Ectodermal cell (in vitro differentiated cells): ENCODE results near the gene FXR2.
"Not testable (repeated sequence)": the region's sequence is repeated elsewhere in the genome, so short reads cannot be mapped to it uniquely, and the experiment has no call there.

Source experiments
- H3K27ac ChIP-seq: 2 replicates; pipeline ENCODE4 v1.7.0; 2013; ENCODE audit warnings: mild to moderate bottlenecking, low read depth, low read length; ENCODE audit not compliant: insufficient read depth, poor library complexity, severe bottlenecking
- H3K27me3 ChIP-seq: 2 replicates; pipeline ENCODE4 v1.7.0; 2013; ENCODE audit warnings: mild to moderate bottlenecking, low read length; ENCODE audit not compliant: insufficient read depth, control insufficient read depth, poor library complexity, severe bottlenecking
- H3K36me3 ChIP-seq: one replicate; pipeline ENCODE4 v1.7.0; 2013; ENCODE audit warnings: low read length; ENCODE audit not compliant: control insufficient read depth, insufficient read depth
- H3K4me1 ChIP-seq: one replicate; pipeline ENCODE4 v1.7.0; 2013; ENCODE audit warnings: low read length; ENCODE audit not compliant: control insufficient read depth, insufficient read depth
- H3K4me3 ChIP-seq: 2 replicates; pipeline ENCODE4 v1.7.0; 2013; ENCODE audit warnings: low read depth, low read length, control low read depth; ENCODE audit not compliant: insufficient read depth
- H3K9me3 ChIP-seq: 2 replicates; pipeline ENCODE4 v1.7.0; 2013; ENCODE audit warnings: mild to moderate bottlenecking, low read length, moderate library complexity; ENCODE audit not compliant: control insufficient read depth
- WGBS, 2 experiments: methylation state at CpG; one replicate each; pipeline ENCODE4 v1.1.7; 2013; ENCODE audit warnings: missing lambda C conversion rate in 2 of 2; 5-methylcytosine and 5-hydroxymethylcytosine counted together

FXR2 gene

GRCh38 chr17:7647018-7647417 lies 32.3 kb upstream of the FXR2 start:
- 88 to 95% methylated on average over 3 to 4 of the region's 4 CpGs for WGBS, 2 experiments
- Histone ChIP-seq H3K9me3 (no peaks in the 10 kb centered on the region), H3K27ac (no peak overlapping the region), H3K27me3 (peaks cover 12% of the 10 kb centered on the region), H3K4me3 (no peak overlapping the region), H3K4me1 (peaks cover 4% of the 10 kb centered on the region), H3K36me3 (no peaks in the 10 kb centered on the region)

GRCh38 chr17:7646457-7646856 lies 31.8 kb upstream of the FXR2 start:
- Histone ChIP-seq H3K27me3 (peaks cover 7% of the 10 kb centered on the region), H3K36me3 (no peaks in the 10 kb centered on the region), H3K9me3 (no peaks in the 10 kb centered on the region), H3K27ac (no peak overlapping the region), H3K4me3 (no peak overlapping the region), H3K4me1 (peaks cover 4% of the 10 kb centered on the region)
- 85 to 89% methylated on average over 9 of the region's 9 CpGs for WGBS, 2 experiments

- Histone ChIP-seq H3K4me3 (no peak overlapping the region), H3K9me3 (no peaks in the 10 kb centered on the region), H3K27ac (no peak overlapping the region), H3K4me1 (no peaks in the 10 kb centered on the region), H3K36me3 (no peaks in the 10 kb centered on the region), H3K27me3 (no peaks in the 10 kb centered on the region)
- WGBS, 2 experiments: 93 to 94% methylated on average over 4 of the region's 4 CpGs
These were observed 30.1 kb upstream of the FXR2 start for GRCh38 chr17:7644775-7645174.

- not testable (repeated sequence) for H3K4me3 ChIP-seq, H3K4me1 ChIP-seq, H3K27me3 ChIP-seq, H3K27ac ChIP-seq, H3K36me3 ChIP-seq, H3K9me3 ChIP-seq
- 82 to 87% methylated on average over 7 of the region's 7 CpGs for WGBS, 2 experiments
These were observed 26.9 kb upstream of the FXR2 start for GRCh38 chr17:7641635-7642034.

GRCh38 chr17:7640783-7641182 lies 26.1 kb upstream of the FXR2 start:
- no peak overlapping the region for H3K4me3 ChIP-seq
- H3K36me3 ChIP-seq: no peaks in the 10 kb centered on the region
- no peaks in the 10 kb centered on the region for H3K27me3 ChIP-seq
- WGBS, 2 experiments: 93% methylated on average over 26 of the region's 26 CpGs
- H3K9me3 ChIP-seq: no peaks in the 10 kb centered on the region
- no peak overlapping the region for H3K27ac ChIP-seq
- H3K4me1 ChIP-seq: no peaks in the 10 kb centered on the region

GRCh38 chr17:7636163-7636562 lies 21.5 kb upstream of the FXR2 start:
- 58 to 61% methylated on average over 5 of the region's 5 CpGs for whole genome bisulfite sequencing, 2 experiments
- no peaks in the 10 kb centered on the region for H3K36me3 ChIP-seq
- no peak overlapping the region for H3K27ac ChIP-seq
- no peak overlapping the region for H3K4me3 ChIP-seq
- no peaks in the 10 kb centered on the region for H3K4me1 ChIP-seq
- H3K27me3 ChIP-seq: no peaks in the 10 kb centered on the region
- H3K9me3 ChIP-seq: no peaks in the 10 kb centered on the region

- no peaks in the 10 kb centered on the region for H3K27me3 ChIP-seq
- no peaks in the 10 kb centered on the region for H3K36me3 ChIP-seq
- H3K27ac ChIP-seq: no peak overlapping the region
- H3K9me3 ChIP-seq: no peaks in the 10 kb centered on the region
- WGBS, 2 experiments: 47 to 48% methylated on average over 5 of the region's 5 CpGs
- no peak overlapping the region for H3K4me3 ChIP-seq
- H3K4me1 ChIP-seq: no peaks in the 10 kb centered on the region
These were observed 19.7 kb upstream of the FXR2 start for GRCh38 chr17:7634384-7634783.

GRCh38 chr17:7633093-7633492 lies 18.4 kb upstream of the FXR2 start:
- Histone ChIP-seq H3K9me3 (no peaks in the 10 kb centered on the region), H3K27ac (no peak overlapping the region), H3K27me3 (no peaks in the 10 kb centered on the region), H3K4me3 (no peak overlapping the region), H3K4me1 (no peaks in the 10 kb centered on the region), H3K36me3 (no peaks in the 10 kb centered on the region)
- 84% methylated on average over 2 of the region's 2 CpGs for WGBS, 2 experiments

GRCh38 chr17:7632492-7632894 lies 17.8 kb upstream of the FXR2 start:
- WGBS, 2 experiments: 37 to 40% methylated on average over 6 of the region's 6 CpGs
- Histone ChIP-seq H3K27ac (no peak overlapping the region), H3K4me3 (no peak overlapping the region), H3K9me3 (no peaks in the 10 kb centered on the region), H3K36me3 (no peaks in the 10 kb centered on the region), H3K27me3 (no peaks in the 10 kb centered on the region), H3K4me1 (no peaks in the 10 kb centered on the region)

- H3K4me1 ChIP-seq: peaks cover 2% of the 10 kb centered on the region
- H3K27ac ChIP-seq: no peak overlapping the region
- H3K9me3 ChIP-seq: no peaks in the 10 kb centered on the region
- H3K4me3 ChIP-seq: no peak overlapping the region
- H3K27me3 ChIP-seq: no peaks in the 10 kb centered on the region
- H3K36me3 ChIP-seq: no peaks in the 10 kb centered on the region
- 93% methylated on average over 11 of the region's 11 CpGs for WGBS, 2 experiments
These were observed 17.0 kb upstream of the FXR2 start for GRCh38 chr17:7631398-7632380.
